GM21423 (cell line): ENCODE measurements around the gene PSORS1C2.

ENCODE experiments used
- ATAC-seq: cut with Tn5 transposase; IDR thresholded peaks from one replicate; pipeline ENCODE4 v1.9.1; 2021; ENCODE audit warnings: mild to moderate bottlenecking, moderate library complexity; ENCODE audit not compliant: unreplicated experiment

Gene PSORS1C2

DNA sequence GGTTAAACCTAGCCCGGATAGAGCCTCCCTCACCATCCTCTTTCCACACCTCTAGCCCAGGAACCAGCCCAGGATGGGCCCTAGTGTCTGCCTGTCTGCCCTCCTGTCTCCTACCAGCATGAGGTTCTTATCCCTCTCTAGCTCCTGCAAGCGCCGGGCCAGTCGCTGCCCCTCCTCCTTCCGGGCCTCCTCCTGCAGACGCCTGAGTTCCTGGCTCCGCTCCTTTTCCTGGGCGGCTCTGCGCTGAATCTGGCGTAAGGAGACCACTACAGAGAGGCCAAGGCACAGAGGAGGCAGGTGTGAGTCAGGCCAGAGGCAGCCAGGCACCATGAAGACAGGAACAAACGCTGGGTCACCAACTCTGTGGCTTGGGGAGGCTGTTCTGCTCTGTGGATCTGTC lies 4.3 kb upstream of the PSORS1C2 start:
- no peak for ATAC-seq

DNA sequence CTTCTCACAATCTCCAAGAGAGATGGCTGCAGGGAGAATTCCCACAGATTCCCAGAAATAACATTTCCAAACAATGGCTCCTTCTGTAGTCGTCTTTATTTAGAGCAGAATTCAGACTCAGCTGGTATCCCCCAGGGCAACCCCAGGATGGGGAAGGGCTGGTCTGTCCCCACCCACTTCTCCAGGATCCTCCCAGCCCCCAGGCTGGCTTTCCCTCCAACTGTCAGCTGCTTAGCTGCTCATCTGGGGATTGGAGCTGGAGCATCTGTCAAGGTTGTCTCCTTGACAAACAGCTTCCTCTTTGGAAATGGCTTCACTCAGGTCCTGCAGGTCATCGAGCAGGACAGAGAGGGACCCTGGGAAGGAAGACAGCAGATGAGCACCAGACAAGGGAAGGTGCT lies 3.5 kb upstream of the PSORS1C2 start:
- ATAC-seq = no peak

DNA sequence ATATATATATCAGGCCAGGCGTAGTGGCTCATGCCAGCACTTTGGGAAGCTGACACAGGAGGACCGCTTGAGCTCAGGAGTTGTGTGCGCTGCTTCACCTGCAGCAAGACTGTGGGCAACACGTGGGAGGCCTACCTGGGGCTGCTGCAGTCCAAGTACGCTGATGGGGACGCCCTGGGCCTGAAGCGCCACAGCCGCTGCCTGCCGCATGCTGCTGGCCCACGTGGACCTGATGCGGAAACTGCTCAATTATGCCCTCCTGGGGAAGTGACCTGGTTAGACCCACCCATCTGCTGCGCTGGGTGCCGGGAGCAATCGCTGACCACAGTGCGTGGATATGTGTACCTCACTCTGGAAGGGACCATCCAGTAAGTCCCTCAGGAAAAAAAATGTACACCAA lies 1.8 kb upstream of the PSORS1C2 start:
- no peak for ATAC-seq

DNA sequence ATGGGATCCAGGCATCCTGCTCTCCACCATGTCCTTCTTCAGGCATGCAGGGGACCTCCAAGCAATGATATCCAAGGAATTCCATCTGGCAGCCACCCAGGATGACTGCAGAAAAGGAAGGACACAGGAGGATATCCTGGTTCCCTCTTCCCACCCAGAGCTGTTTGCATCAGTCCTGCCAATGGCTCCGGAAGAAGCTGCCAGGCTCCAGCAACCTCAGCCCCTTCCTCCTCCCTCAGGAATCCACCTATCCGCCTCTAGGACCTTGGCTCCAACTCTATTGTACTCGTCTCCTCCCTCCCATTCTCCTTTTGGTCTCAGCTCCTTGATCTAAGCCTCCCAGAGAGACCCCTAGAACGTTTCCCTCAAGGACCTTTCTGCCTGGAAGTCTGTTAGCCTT lies 733 bp upstream of the PSORS1C2 start:
- no peak for ATAC-seq

DNA sequence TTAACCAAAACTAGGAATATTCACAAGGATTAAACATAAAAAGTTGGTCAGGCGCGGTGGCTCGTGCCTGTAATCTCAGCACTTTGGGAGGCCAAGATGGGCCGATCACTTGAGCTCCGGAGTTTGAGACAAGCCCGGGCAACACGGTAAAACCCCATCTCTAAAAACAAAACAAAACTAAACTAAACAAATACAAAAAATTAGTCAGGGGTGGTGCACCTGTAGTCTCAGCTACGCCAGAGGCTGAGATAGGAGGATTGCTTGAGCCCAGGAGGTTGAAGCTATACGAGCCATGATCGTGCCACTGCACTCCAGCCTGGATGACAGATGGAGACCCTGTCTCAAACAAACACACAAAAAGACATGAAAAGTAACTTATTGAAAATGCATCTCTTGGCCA lies 3.2 kb downstream of the PSORS1C2 start:
- ATAC-seq = no peak

DNA sequence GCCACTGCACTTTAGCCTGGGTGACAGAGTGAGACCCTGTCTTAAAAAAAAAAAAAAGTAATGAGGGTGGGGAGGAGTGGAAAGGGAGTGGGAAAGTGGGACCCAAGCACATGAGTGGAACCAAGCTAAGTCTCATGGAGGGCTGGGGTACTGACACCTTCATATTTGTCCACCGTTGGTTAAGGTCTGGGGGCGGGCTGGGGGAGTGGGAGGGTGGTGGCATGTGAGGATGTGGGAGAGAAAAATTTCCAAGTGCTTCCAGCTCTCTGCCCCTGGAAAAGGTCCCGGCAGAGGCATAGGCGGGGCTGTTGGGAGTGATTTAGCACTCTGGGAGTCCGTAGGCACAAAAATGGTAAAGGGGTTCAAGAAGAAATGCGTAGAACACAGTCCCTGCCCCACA lies 6.1 kb downstream of the PSORS1C2 start:
- no peak for ATAC-seq

DNA sequence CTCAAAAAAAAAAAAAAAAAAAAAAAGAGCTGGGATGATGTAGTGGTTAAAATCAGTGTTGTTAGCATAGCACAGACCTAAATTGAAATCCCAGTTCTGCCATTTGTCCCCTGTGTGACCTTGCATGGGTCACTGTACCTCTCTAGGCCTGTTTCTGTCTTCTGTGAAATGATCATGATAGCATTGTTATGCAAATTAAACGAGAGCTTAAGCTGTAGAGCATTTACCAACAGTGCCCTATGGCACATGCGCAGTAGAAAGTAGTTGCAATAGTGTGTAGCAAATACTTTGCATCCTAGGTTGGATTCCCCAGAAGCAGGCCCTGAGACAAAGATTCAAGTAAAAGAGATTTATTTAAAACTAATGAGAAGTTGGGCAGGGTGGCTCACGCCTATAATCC lies 7.3 kb downstream of the PSORS1C2 start:
- ATAC-seq = no peak

DNA sequence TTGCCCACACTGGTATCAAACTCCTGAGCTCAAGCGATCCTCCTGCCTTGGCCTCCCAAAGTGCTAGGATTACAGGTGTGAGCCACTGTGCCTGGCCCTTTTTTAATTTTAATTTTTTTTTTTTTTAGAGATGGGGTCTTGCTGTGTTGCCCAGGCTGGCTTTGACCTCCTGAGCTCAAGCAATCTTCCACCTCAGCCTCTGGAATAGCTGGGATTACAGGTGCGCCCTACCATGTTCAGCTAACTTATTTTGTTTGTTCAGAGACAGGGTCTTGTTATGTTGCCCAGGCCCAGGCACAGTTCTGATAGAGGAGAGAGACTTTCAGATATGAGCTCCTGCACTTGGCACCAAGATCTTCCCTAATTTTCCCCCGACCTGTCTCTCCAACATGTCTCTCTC lies 8.1 kb downstream of the PSORS1C2 start:
- no peak for ATAC-seq

DNA sequence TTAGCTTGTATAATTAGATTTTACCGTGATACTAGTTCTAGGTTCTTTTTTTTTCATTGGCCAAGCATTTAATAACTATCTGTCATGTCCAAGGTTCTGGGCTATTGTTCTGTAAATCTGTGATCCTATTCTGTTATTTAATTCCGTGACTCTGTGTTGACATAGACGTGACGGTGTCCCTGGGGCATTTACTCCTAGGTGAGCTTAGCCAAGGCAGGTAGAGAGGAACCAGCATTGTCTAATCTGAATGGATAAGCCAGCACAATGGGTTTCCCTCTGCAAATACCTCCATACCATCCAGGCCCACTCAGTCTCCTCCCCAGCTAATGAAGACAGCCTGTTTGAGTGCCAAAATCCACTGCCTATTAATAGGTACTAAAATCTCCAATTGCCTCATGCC lies 9.7 kb downstream of the PSORS1C2 start:
- no peak for ATAC-seq

DNA sequence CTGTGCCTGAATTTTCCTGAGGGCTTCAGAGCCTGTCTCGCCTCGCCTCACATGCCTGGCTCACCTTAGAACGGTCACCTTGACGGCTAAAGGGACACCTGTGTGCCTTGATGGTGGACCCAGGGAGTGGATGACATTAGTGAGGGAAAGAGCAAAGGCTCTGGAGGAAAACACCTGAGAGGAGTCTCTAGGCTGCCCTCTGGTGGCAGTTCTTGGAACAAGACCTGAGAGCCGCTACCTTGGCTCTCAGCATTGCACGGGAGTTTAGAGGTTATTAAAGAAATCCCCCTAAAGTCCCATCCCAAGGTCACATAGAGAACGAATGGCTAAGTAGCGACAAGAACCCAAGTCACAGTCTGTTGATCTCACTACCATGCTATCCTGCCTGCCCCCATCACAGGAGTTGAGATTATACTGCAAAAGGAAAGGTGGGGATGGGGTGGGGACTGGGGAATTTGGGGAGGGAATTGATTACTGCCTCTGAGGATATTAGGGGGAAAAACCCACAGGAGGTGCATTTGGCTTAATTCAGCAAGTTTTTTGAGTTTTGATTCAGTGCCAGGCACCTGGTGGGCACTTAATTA lies 10.7 kb downstream of the PSORS1C2 start:
- no peak for ATAC-seq

DNA sequence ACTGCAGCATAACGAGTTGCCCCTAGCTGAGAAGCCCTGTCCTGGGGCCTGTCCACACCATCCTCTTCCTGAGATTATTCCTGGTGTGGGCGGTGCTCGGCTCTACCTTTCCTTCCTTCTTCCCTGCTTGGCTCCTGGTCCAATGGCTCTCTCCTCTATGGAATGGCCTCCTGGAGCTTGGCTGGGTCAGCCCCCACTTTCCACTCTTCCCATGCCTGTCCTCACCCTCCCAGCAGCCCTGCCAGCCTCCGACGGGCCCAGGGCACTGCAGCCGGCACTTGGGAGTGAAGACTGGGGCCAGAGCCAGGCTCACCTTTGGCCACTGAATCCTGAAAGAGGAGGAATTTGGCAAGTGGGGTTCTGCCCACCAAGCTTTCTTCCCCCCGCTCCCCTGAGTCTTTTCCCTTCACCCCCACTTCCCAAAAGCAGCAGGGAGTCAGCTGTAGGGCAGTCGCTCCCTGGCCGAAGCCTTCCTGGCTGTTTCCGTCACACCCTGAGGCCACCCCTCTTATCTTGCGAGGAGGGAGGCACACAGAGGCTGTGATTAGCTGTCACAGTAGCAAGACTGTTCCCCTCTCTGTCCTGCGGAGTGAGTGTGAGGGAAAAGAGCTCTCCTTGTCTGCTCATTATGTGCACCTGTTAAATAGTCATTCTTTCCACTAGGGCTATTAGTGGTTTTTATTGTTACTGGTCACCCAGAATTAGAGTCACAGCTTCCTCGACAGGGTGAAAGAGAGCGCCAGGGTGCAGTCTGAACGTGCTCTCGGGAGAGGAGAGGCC lies 12.3 kb downstream of the PSORS1C2 start:
- no peak for ATAC-seq

DNA sequence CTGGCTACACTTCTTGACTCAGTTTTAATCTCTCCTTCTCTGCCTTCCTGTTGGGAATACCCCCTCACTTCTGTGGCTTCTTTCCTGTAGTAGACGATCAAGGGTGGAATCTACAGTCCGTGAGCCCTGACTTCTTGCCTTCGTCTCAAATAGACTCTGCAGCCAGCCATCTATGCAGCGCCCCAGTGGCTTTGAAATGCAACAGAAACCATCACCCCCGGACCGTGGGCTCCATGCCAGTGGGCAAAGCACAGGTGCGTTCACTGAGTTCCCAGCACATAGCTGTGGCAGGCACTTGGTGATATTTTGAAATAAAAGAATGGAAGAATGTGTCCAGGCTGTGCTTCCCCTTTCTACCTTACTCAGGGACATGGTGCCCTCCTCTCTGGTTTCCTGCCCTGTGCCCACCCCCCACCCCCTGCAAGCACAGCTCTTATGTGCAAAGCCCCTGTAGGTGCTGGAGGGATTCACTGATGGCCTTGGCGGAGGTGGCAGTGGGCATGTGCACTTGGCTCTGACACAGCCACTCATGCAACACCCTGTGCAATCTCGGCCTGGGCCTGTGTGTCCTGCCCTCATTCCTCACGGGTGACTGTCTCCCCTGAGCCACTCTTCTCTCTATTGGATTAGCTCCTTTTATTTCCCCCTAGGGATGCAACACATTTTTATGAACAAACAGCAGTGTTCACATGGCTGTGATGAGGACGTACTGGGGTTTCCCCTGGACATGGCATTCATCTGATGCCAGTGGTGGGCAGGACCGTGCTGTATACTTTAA lies 13.1 kb downstream of the PSORS1C2 start:
- no peak for ATAC-seq

DNA sequence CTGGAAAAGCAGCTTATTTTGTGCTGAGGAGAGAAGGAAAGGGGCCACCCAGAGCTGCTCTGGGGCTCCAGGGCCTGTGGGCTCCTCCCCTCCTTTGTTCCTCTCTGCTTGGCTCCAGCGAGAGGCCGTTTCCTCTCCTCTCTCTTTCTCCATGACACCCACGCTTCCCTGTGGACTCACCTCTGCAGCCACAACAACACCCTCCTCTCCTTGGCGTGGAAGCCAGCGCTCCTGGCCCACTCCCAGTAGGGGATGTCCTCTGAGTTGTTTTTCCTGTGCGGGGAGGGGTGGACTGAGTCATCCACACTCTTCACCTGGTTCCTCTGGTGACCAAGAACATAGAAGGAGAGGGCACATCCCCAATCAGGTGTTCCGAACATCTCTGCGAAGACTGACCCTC lies 13.7 kb downstream of the PSORS1C2 start:
- no peak for ATAC-seq

DNA sequence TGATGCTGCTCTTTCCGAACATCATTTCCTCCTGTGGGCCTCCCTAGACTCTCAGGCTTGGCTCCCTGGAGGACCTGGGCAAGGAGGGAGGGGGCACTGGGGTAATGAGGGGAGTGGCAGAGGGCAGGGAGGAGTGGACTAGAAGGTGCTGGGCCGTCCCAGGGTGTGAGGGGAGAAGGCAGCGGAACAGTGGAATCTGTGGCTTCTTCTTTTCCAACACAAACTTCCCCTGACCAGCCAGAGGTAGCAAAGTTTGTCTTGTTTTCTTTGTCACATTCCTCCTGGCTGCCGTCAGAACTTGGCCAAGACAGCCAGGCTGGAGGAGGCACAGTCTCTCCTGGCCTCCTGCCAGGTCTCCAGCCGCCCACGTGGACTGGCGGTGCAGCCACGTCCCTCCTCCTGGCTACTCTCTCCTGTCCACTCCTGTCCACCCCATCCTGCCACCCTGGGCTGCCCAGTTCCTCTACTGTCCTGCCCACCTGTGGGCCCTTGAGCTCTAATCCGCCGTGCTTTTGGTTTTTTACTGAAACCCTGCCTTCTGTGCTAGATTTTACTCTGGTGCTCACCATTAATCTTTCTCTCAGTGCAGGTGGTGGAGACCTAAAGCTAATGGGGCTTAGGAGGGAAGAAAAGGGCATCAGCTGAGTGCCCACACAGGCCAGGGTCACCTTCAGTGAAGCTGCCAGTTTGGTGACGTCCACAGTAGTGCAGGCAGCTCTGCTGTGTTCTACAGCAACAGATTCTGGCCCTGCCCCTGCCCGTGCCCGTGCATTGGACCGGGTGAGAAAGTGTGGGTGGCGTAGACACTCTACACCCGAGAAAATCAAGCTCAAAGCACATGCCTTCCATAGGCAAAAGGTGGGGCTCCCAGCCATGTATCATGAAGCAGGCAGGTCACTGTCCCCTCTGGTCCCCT lies 15.8 kb downstream of the PSORS1C2 start:
- no peak for ATAC-seq

DNA sequence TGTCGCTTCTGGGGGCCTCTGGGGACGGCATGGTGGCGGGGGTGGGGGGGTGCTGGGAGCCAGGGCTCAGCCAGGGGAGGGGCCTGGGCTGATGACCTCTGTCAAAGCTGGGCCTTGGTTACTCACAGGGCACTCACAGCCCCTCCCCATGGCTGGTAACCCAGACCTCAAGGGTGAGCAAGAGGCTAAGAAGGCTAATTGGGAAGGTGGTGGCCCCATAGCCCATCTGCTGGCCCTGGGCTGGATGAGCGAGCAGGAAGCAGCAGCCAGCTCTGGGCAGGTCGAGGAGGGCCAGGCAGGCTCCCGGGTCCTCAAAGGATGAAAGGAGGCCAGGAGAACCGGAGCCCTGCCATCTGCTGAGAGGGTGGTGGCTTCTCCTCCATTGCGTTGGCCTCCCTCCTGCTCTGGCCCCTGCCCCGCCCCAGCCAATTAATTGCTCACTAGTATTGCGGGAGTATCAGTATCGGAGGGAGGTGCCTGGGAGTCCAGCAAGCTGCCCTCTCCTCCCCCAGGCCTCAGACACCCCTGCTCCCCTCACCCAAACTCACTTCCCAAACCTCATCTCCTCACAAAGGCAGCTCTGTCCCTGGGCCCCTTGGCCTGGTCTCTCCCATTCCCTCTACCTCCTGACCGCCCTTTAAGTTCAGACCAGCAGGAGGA lies 17.6 kb downstream of the PSORS1C2 start:
- no peak for ATAC-seq

DNA sequence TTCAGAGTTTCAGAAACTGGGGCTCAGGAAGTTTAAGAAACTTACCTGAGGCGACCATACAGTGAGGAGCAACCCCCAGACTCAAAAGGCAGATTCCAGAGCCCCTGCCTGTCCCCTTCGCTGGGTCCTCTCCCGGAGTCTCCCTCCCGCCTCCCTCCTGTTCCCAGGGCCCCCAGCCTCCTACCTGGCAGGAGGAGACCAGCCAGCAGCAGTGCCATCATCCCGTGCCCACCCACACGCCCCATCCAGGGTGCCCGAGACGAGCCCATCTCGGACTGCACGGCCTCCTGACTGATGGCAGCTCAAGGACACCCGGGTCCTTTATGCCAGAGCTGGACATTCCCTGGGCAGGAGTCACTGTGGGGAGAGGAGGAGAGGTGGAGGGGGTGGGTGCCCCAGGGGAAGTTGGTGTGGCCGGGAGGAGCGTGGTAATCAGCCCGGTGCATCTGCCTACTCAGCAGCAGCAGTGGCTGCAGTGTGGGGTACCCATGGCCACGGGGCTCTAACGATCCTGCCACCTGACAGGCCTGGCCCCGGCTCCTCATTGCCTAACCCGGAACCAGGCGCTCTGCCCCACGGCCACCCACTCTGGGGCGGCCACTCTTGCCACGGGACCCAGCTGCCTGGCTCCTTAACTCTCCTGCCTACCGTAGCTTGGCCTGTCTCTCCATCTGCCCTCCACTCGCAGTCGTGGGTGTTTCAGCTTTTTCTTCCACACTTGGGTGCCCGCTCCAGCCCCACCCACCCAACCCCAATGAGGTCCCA lies 18.5 kb downstream of the PSORS1C2 start, which contains the start of gene CDSN:
TSS of gene CDSN (minus strand) at position 296 of the 765 bp plus-strand sequence. CDS start at position 269, 27 bp downstream.
- no peak for ATAC-seq

DNA sequence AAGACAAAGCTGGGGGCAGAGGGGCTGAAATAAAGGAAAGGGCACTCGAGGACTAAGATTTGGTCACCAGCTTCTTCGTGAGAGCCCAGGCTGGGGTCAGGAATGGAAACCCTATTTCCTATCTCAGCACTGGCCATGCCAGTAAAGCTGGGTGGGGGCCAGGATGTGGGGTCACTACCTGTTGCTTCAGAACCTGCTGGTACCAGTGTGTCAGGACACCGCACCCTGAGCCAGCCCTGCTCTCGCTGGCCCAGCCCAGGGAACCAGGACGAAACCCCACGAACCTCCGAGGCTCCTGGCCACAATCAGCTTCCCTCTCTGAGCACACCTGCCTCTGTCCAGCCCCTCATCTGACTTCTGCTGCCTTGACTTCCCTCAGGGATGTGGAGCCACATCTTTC lies 20.7 kb downstream of the PSORS1C2 start:
- no peak for ATAC-seq

DNA sequence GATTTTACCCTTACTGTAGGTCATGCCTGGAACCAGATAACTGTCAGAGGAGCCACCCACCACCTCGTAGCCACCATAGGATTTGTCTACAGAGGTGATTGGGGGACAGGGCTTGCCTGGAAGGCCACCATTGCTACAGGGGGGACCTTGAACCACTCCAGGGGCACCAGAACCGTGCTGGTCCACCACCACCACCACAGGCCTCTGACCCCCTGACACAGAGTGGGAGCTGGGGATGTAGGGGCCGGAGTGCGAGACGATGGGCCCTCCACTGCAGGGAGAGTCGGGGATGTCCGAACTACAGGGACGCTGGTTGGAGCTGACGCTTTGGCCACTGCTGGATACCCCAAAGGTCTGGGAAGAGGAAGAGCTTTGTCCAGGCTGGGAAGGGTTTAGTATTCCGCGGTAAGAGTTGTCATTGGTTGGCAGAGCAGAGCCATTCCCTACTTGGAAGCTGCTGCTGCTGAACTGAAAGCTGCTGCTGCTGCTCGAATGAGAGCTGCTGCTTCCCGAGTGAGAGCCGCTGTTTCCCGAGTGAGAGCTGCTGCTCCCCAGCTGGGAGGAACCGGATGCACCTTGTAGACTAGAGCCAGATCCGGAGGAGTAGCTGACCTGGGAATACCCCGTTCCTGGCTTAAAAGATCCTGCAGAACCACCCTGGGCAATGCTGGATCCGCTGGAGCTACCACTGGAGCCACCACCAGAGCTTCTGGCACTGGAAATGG lies 22.0 kb downstream of the PSORS1C2 start:
- ATAC-seq = no peak
